Adipocyte (in vitro differentiated cells): ENCODE results near the gene PIGA.
"Not testable (repeated sequence)": the region's sequence is repeated elsewhere in the genome, so short reads cannot be mapped to it uniquely, and the experiment has no call there.

Experiments used
- DNase-seq: peaks from one replicate; pipeline ENCODE4 v3.0.0-alpha.2; 2015; ENCODE audit warnings: low read depth
- H3K27me3 ChIP-seq: replicated peaks from 2 replicates; pipeline ENCODE4 v1.7.0; 2013; ENCODE audit warnings: mild to moderate bottlenecking, low read length, moderate library complexity; ENCODE audit not compliant: control insufficient read depth, insufficient read depth
- H3K36me3 ChIP-seq: 2 replicates; pipeline ENCODE4 v1.7.0; 2013; ENCODE audit warnings: low read length, mild to moderate bottlenecking, moderate library complexity; ENCODE audit not compliant: control insufficient read depth, insufficient read depth, severe bottlenecking
- H3K4me1 ChIP-seq: 2 replicates; pipeline ENCODE4 v1.7.0; 2013; ENCODE audit warnings: mild to moderate bottlenecking, low read length, moderate library complexity; ENCODE audit not compliant: control insufficient read depth, insufficient read depth
- H3K4me3 ChIP-seq: 2 replicates; pipeline ENCODE4 v1.7.0; 2013; ENCODE audit warnings: mild to moderate bottlenecking, low read length, moderate library complexity
- H3K9ac ChIP-seq: 2 replicates; pipeline ENCODE4 v1.7.0; 2013; ENCODE audit warnings: mild to moderate bottlenecking, low read length, moderate library complexity
- H3K9me3 ChIP-seq: 2 replicates; pipeline ENCODE4 v1.7.0; 2013; ENCODE audit warnings: mild to moderate bottlenecking, low read length, moderate library complexity; ENCODE audit not compliant: control insufficient read depth

PIGA gene

GRCh38 chrX:15293451-15293850, 41.9 kb downstream of the PIGA start:
- H3K36me3 ChIP-seq: no peaks in the 10 kb centered on the region
- H3K9me3 ChIP-seq: no peaks in the 10 kb centered on the region
- H3K4me1 ChIP-seq: no peaks in the 10 kb centered on the region
- no peak overlapping the region for H3K9ac ChIP-seq
- peaks cover 7% of the 10 kb centered on the region for H3K27me3 ChIP-seq
- H3K4me3 ChIP-seq: no peak overlapping the region
- no peak for DNase-seq

DNA sequence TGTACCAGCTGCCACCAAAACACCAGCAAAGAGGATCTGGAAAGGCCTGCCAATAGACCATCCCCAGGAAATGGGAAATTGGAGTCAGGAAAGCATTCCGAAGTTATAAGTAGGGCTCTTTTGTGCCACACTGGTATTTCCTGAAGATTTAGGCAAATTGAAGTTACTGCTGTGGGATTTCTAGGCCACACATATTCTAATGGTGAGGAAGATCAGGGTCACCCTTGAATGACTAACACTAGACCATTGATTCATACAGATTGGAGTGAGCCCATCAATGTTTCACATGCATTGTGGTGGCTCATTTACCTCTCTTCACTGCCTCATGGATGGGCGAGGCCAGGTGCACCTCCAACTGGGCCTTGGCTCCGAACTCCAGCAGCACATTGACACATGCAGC, 42.5 kb downstream of the PIGA start:
- no peak for DNase-seq

DNA sequence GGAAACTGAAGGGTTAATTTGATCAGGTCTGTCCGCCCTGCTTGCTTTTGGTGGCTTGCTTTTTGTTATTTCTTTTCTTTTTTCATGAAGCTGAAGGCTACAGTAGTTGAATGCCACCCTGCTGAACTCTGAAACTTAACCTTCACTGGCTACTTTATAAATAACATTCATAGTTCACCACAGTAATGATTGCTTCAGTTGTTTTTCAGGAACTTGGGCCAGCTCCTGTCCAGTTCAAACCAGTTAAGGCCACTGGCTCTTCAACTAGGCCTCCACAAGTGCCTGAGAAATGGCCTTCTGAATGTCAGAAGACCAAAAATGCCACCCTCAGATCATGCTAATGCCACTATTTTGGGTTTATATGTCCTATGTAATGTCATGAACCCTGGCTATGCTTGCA, 57.7 kb downstream of the PIGA start:
- no peaks in the 10 kb centered on the region for H3K27me3 ChIP-seq
- H3K9ac ChIP-seq: no peak overlapping the region
- DNase-seq: no peak
- no peaks in the 10 kb centered on the region for H3K9me3 ChIP-seq
- H3K4me1 ChIP-seq: peaks cover 10% of the 10 kb centered on the region
- no peaks in the 10 kb centered on the region for H3K36me3 ChIP-seq
- no peak overlapping the region for H3K4me3 ChIP-seq

More for the DNA sequence above, 42.5 kb downstream of the PIGA start:
- H3K9me3 ChIP-seq: no peaks in the 10 kb centered on the region
- H3K4me1 ChIP-seq: no peaks in the 10 kb centered on the region
- no peaks in the 10 kb centered on the region for H3K36me3 ChIP-seq
- no peak overlapping the region for H3K9ac ChIP-seq
- peaks cover 7% of the 10 kb centered on the region for H3K27me3 ChIP-seq
- no peak overlapping the region for H3K4me3 ChIP-seq

GRCh38 chrX:15274946-15275345, 60.4 kb downstream of the PIGA start:
- H3K36me3 ChIP-seq: no peaks in the 10 kb centered on the region
- no peak overlapping the region for H3K4me3 ChIP-seq
- no peaks in the 10 kb centered on the region for H3K27me3 ChIP-seq
- H3K4me1 ChIP-seq: peaks cover 16% of the 10 kb centered on the region
- peak; percentile 54 for DNase-seq
- no peak overlapping the region for H3K9ac ChIP-seq
- no peaks in the 10 kb centered on the region for H3K9me3 ChIP-seq

DNA sequence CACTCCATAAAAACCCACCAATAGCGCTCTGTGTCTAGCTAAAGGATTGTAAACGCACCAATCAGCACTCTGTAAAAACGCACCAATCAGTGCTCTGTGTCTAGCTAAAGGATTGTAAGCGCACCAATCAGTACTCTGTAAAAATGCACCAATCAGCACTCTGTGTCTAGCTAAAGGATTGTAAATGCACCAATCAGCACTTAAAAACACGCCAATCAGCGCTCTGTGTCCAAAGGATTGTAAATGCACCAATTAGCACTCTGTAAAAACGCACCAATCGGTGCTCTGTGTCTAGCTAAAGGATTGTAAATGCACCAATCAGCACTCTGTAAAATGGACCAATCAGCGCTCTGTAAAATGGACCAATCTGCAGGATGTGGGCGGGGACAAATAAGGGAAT, 62.0 kb downstream of the PIGA start:
- H3K9me3 ChIP-seq, H3K9ac ChIP-seq, DNase-seq, H3K36me3 ChIP-seq, H3K4me3 ChIP-seq, H3K27me3 ChIP-seq: not testable (repeated sequence)
- H3K4me1 ChIP-seq: peaks cover 19% of the 10 kb centered on the region

DNA sequence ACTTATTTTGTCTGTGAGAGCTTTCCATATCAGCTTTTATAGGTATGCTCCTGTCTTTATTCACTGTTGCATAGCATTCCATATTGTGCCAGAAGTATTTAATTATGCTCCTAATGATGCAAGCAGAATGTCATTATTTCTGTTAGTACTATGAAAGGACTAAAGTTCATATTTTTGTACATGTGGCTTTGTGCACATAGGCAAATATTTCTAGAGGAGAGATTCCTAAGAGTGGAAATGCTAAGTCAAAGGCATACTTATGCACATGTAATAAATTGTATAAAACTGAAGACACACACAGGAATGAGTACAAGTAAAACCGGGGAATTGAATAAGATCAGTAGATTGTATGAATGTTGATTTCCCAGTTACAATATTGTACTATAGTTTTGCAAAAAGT, 63.6 kb downstream of the PIGA start:
- H3K36me3 ChIP-seq: no peaks in the 10 kb centered on the region
- no peak overlapping the region for H3K9ac ChIP-seq
- no peaks in the 10 kb centered on the region for H3K9me3 ChIP-seq
- H3K27me3 ChIP-seq: no peaks in the 10 kb centered on the region
- peaks cover 9% of the 10 kb centered on the region for H3K4me1 ChIP-seq
- no peak overlapping the region for H3K4me3 ChIP-seq
- DNase-seq: peak; percentile 4

DNA sequence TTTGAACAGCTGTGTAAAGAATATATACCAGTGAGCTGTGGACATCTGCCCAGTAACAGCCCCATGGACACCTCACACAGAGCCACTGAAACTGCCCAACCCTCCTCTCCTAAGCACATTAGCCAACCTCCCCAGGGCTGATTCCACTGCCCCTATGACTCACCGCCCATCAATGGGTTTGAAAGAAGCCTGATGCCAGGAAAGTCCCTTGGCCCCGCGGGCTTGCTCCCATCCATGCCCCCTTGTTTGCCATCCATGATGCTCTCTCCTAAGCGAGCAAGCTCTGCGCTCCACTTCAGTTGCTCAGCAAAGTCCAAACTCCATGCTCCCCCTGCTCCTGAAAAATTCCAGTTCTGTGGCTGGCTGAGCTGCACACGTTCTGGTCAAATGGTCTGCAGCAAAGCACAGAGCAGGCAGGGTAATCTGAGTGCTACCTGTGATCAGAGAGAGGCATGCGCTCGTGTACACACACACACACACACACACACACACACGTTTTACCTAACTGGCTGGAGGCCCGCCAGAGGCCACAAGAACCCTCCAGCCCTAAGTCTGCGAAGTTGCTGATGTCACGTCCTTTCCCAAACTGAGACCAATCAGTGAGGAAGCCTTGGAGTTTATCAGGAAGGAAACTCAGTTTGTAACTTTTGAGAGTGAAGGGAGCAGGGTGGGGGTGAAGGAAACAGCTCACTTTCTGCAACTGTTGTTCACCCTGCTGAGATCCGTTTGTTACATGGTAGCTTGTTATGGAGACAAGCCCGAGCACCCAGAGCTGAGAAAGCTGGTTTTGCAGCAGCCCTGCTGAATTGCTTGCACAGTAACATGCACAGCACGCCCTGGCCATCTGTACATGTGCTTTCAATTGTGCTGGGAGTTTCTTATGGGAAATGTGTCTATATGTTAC, 65.5 kb downstream of the PIGA start, which contains the start of gene ASB9:
Gene ASB9, minus strand, starts transcription at position 466 of the 904 bp plus-strand sequence. Its CDS starts 209 bp downstream, at position 257.
- DNase-seq: peak; percentile 86
- H3K4me1 ChIP-seq: peaks cover 9% of the 10 kb centered on the region
- no peaks in the 10 kb centered on the region for H3K36me3 ChIP-seq
- peak within 1 kb of the TSS; percentile 53 for H3K4me3 ChIP-seq
- H3K9ac ChIP-seq: no peak within 1 kb of the TSS
- H3K27me3 ChIP-seq: peaks cover 1% of the 10 kb centered on the region
- no peaks in the 10 kb centered on the region for H3K9me3 ChIP-seq
